SJSA1 (cell line): ENCODE data around the gene CCDC122. TPM values are rescaled to one million over a fixed set of nuclear protein-coding genes. Genes with fewer than 3 reads are reported as not detected.

Experiments used
- total RNA-seq: library from RNA; depleted of rRNA; stranded (reverse); fragments of >200 nt; shearing (Covaris generic); gene quantifications from 2 replicates; pipeline ENCODE4 v1.2.3, GENCODE V29; 2014; rRNA removed

CCDC122 gene
- total RNA-seq, 1 experiment from 2014 or later = 4.6 TPM

Other genes with a start within 250 kb of the CCDC122 start
- 0.28 and 1.3 TPM in 2 replicates for gene ENOX1, start 92.8 kb downstream of the CCDC122 start, total RNA-seq
- gene LACC1, start 164 bp upstream of the CCDC122 start, total RNA-seq = 3.4 and 8.5 TPM in 2 replicates